GM23338 (cell line): ENCODE results near the gene GYS2.

Source experiments
- EZH2phosphoT487 ChIP-seq: fragments of 200-600 bp; sonication (generic); IDR thresholded peaks from one replicate; pipeline ENCODE4 v1.8.1; 2018; ENCODE audit warnings: antibody characterized with exemption; ENCODE audit not compliant: unreplicated experiment
- STAT1 ChIP-seq: IDR thresholded peaks from one replicate; pipeline ENCODE4 v1.6.1; 2016; ENCODE audit warnings: antibody characterized with exemption; ENCODE audit not compliant: unreplicated experiment
- TF ChIP-seq, protein P1 (sequence below): IDR thresholded peaks from one replicate; pipeline ENCODE4 v1.6.1; 2018; ENCODE audit warnings: antibody characterized with exemption; ENCODE audit not compliant: unreplicated experiment
- TF ChIP-seq, protein P2 (sequence below), 2 experiments: fragments of 200-600 bp in 1 of 2; sonication (generic) in 1 of 2; conservative IDR thresholded peaks; 2 replicates each; pipeline versions ENCODE4 v1.5.1 to v1.6.1; 2016 to 2017; ENCODE audit warnings: antibody characterized with exemption in 2 of 2, low read depth in 2 of 2, mild to moderate bottlenecking in 2 of 2, moderate library complexity in 1 of 2

DNA sequence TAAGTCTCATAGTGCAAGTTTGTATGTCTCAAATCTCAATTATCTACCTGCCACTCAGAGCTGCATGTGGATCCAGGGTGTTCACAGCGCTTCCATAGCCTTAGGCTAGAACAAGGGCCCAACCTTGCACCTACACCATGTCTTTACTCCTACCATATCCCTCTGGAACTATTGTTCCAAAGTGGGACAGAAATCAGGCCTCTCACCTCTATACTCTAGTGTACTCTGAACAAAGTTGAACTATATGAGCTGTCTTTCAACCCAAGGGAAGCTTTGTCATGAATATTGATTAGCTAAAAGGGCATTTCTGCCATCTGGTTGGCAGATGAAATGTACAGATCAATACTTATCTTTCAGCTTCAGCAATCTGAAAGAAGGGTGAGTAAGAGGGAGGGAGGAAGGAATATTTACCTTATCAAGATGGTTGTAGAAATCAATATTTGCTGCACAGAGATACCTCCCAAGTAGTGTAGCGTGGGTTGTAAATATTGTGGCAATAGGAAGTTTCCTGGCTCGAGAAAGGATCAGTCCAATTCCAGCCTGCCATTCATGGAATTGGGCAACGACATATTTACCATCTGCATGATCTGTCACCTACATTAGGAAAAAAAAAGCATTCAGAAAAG lies 30.8 kb downstream of the GYS2 start:
- TF ChIP-seq, protein P1, sequence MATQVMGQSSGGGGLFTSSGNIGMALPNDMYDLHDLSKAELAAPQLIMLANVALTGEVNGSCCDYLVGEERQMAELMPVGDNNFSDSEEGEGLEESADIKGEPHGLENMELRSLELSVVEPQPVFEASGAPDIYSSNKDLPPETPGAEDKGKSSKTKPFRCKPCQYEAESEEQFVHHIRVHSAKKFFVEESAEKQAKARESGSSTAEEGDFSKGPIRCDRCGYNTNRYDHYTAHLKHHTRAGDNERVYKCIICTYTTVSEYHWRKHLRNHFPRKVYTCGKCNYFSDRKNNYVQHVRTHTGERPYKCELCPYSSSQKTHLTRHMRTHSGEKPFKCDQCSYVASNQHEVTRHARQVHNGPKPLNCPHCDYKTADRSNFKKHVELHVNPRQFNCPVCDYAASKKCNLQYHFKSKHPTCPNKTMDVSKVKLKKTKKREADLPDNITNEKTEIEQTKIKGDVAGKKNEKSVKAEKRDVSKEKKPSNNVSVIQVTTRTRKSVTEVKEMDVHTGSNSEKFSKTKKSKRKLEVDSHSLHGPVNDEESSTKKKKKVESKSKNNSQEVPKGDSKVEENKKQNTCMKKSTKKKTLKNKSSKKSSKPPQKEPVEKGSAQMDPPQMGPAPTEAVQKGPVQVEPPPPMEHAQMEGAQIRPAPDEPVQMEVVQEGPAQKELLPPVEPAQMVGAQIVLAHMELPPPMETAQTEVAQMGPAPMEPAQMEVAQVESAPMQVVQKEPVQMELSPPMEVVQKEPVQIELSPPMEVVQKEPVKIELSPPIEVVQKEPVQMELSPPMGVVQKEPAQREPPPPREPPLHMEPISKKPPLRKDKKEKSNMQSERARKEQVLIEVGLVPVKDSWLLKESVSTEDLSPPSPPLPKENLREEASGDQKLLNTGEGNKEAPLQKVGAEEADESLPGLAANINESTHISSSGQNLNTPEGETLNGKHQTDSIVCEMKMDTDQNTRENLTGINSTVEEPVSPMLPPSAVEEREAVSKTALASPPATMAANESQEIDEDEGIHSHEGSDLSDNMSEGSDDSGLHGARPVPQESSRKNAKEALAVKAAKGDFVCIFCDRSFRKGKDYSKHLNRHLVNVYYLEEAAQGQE = no peak
- TF ChIP-seq EZH2phosphoT487 (no peak), STAT1 (no peak)
- TF ChIP-seq, protein P2, sequence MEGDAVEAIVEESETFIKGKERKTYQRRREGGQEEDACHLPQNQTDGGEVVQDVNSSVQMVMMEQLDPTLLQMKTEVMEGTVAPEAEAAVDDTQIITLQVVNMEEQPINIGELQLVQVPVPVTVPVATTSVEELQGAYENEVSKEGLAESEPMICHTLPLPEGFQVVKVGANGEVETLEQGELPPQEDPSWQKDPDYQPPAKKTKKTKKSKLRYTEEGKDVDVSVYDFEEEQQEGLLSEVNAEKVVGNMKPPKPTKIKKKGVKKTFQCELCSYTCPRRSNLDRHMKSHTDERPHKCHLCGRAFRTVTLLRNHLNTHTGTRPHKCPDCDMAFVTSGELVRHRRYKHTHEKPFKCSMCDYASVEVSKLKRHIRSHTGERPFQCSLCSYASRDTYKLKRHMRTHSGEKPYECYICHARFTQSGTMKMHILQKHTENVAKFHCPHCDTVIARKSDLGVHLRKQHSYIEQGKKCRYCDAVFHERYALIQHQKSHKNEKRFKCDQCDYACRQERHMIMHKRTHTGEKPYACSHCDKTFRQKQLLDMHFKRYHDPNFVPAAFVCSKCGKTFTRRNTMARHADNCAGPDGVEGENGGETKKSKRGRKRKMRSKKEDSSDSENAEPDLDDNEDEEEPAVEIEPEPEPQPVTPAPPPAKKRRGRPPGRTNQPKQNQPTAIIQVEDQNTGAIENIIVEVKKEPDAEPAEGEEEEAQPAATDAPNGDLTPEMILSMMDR (conservative IDR thresholded peaks at IDR 0.05; ENCODE audit: low read depth in 2 of 2) = no peak
